Right lobe of liver (tissue), 4 donors: ENCODE data around the gene HSP90AA1.

Source experiments
- CTCF ChIP-seq, 4 donors: fragments of 200-600 bp in 3 of 4; fragments of 450-650 bp in 1 of 4; IDR thresholded peaks; one replicate each; pipeline versions ENCODE4 v1.5.1 to v1.8.0; 2016 to 2022; ENCODE audit warnings: antibody characterized with exemption in 4 of 4, mild to moderate bottlenecking in 2 of 4
- POLR2A ChIP-seq: fragments of 450-650 bp; IDR thresholded peaks from one replicate; pipeline ENCODE4 v1.6.1; 2017; ENCODE audit warnings: antibody characterized with exemption, mild to moderate bottlenecking
- donor health status: DM: no; HTN: no; CAD: no.
- donor health status: DM: no; HTN: no; CAD: no.
- donor health status: DM: no; HTN: yes; CAD: no.

GRCh38 chr14:102085488-102085887 lies 1.4 kb downstream of the HSP90AA1 start:
- TF ChIP-seq CTCF (IDR thresholded peaks at IDR 0.05): no peak
- TF ChIP-seq POLR2A: no peak
